DLD1 (cell line): ENCODE measurements around the gene DBT.
"Not testable (repeated sequence)": the region's sequence is repeated elsewhere in the genome, so short reads cannot be mapped to it uniquely, and the experiment has no call there.

Experiments used
- in situ Hi-C: cut with HindIII; loops from 2 replicates; pipeline ENCODE4 v1.10.0; 2017; ENCODE audit warnings: low sequenced_read_pairs

The DBT gene

GRCh38 chr1:100249537-100250257 is at the start of gene DBT:
Gene DBT (minus strand): TSS chr1:100249834. CDS start chr1:100249820, 14 bp downstream.
- in situ Hi-C loops: no loop called here

DNA sequence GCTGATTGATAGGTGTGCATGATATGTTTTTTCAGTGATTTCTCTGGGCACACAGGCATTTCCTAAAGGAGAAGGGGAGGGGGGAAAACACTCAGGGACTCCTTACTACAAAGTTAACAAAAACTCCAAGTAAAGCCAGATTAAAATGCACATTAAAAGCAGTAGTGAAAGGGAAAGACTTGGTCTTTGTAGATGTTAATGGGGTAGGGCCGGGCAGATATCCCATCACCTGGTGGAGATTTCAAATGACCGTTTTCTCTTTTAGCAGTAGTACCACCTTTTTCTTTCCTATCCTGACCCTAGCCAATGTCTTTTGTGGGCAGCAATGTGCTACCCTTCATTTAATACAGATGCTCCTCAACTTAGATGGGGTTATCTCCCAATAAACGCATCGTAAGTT is 48.9 kb upstream of the DBT start:
- in situ Hi-C loops: no loop called here

DNA sequence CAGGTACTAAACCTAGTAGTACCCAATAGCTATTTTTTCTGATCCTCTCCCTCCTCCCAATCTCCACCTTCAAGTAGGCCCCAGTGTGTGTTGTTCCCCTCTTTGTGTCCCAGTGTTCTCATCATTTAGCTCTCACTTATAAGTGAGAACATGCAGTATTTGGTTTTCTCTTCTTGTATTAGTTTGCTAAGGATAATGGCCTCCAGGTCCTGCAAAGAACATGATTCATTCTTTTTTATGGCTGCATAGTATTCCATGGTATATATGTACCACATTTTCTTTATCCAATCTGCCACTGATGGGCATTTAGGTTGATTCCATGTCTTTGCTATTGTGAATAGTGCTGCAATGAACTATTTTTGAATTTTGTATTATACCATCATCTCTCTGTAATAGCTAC is 47.4 kb upstream of the DBT start:
- in situ Hi-C loops: not testable (repeated sequence)

- in situ Hi-C loops: no loop called here
Measured at GRCh38 chr1:100296140-100296539, 46.5 kb upstream of the DBT start.

GRCh38 chr1:100292711-100293110 is 43.1 kb upstream of the DBT start:
- in situ Hi-C loops: no loop called here

GRCh38 chr1:100290291-100290690 is 40.7 kb upstream of the DBT start:
- in situ Hi-C loops: no loop called here

GRCh38 chr1:100287162-100287561 is 37.5 kb upstream of the DBT start:
- in situ Hi-C loops: no loop called here

DNA sequence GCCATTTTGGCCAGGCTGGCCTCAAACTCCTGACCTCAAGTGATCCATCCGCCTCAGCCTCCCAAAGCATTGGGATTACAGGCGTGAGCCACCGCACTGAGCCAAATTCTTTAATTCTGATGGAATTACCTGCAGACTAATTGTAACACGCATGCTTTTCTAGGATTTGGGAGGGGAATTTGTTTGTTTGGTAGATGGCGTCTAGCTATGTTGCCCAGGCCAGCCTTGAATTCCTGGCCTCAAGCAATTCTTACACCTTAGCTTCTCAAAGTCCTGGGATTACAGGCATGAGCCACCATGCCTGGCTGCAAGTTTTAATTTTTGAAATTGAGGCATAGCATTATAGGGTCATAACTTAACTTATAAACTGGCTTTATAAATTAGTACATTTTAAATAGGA is 35.0 kb upstream of the DBT start:
- in situ Hi-C loops: no loop called here

- in situ Hi-C loops: no loop called here
Measured at GRCh38 chr1:100279954-100280682, 30.5 kb upstream of the DBT start.

DNA sequence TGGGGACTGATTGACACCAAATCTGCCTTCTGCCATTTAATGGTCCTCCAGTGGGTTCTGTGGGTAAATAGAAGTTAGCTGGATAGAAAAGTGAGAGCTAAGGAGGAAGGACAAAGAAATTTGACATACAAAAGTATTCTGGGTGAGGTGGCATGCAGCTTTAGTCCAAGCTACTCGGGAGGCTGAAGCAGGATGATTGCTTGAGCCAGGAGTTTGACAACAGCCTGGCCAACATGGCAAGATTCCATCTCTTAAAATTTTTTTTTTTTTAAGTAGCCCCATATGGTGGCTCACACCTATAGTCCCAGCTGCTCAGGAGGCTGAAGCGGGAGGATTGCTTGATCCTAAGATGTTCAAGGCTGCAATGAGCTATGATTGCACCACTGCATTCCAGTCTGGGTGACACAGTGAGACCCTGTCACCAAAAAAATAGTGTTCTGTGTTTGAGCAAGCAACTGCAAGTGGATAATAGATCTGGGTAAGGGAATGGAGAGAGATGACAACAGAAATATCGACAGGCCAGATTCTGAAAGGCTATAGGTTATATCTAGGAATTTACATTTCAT is 29.8 kb upstream of the DBT start:
- in situ Hi-C loops: no loop called here

DNA sequence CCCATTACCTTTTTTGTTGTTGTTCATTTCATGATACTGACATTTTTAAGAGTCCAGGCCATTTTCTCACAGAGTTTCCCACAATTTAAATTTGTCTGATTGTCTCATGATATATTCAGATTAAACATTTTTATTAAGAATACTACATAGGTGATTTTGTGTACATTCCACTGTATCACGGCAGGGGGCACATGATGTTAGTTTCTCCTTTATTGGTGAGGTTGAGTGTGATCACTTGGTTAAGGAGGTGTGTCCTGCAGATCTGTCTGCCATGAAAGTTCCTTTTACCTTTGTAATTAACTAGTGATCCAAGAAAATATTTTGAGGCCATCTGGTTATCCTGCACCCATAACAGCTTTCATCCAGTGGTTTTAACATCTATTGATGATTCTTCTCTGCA is 28.2 kb upstream of the DBT start:
- in situ Hi-C loops: no loop called here

- in situ Hi-C loops: no loop called here
Measured at GRCh38 chr1:100268202-100268601, 18.6 kb upstream of the DBT start.

GRCh38 chr1:100267284-100267683 is 17.6 kb upstream of the DBT start:
- in situ Hi-C loops: no loop called here

DNA sequence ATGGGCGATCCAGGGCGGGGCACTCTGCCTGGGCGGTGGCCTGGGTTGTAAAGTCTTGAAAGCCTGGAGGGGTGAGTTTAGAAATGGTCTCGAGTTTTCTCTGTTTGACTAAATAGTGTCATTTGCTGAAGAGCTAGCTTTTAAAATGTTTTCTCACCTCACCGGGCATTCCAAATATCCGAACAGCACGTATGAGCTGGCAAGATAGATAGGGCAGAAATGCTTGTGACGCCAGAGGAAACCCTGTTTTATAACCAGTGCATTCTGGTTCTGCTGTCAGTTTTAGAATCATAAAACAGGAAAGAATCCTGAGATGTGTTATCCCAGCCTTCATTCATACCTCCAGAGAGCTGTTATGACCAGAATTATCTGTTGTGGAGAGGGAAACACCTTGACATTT is 17.1 kb upstream of the DBT start:
- in situ Hi-C loops: no loop called here

DNA sequence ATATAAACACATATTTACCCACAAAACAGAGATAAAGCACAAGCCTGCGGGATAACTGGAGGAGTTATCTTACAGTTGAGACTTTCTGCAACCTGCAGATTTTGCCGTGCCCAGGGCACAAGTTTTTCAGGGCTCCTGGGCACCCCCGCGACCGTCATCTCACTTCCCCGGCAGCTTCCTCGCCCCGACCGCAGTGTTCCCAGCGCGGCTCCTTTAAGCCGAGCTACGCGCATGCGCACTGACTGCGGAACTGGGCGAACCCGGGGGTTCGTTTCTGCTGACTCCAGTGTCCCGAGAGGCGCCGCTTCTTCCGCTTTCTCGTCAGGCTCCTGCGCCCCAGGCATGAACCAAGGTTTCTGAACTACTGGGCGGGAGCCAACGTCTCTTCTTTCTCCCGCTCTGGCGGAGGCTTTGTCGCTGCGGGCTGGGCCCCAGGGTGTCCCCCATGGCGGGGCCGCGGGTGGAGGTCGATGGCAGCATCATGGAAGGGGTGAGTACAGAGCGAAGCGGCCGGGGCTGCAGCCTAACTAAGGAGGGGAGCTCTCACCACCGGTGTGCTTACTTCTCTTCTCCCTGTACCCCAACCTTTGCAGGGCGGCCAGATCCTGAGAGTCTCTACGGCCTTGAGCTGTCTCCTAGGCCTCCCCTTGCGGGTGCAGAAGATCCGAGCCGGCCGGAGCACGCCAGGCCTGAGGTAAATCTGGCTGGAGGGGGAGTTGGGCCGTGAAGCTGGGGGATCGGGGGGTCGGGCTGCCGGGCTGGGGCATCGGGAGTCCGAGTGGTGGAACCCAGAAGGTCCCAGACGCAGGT is 16.5 kb upstream of the DBT start, which contains the start of gene RTCA:
TSS of gene RTCA (plus strand) at position 286 of the 810 bp plus-strand sequence. CDS start at position 446, 160 bp downstream.
- in situ Hi-C loops: no loop called here

DNA sequence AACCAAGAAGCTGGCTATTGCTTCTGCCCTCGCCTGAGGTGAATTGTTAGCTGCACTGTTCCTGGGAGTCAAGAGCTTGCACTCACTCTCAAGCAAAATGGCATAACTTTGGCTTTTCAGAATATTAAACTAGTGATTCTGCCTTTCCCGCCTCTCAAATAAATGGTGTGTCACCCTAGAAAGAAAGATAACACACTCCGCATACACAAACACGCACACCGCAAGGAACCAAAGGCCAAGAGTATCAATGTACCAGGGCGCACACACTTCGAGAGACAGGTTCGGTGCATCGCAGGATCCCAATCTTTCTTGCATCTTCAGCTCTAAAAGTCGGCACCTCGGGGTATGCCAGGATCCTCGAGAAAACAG is 15.9 kb upstream of the DBT start:
- in situ Hi-C loops: no loop called here

DNA sequence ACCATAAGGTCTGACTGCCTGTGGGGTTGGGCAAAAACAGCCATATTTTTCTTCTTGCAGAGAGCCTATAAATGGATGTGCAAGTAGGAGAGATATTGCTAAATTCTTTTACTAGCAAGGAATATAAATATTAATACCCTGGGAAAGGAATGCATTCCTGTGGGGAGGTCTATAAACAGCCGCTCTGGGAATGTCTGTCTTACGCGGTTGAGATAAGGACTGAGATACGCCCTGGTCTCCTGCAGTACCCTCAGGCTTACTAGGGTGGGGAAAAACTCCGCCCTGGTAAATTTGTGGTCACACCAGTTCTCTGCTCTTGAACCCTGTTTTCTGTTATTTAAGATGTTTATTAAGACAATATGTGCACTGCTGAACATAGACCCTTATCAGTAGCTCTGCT is 14.4 kb upstream of the DBT start:
- in situ Hi-C loops: not testable (repeated sequence)

DNA sequence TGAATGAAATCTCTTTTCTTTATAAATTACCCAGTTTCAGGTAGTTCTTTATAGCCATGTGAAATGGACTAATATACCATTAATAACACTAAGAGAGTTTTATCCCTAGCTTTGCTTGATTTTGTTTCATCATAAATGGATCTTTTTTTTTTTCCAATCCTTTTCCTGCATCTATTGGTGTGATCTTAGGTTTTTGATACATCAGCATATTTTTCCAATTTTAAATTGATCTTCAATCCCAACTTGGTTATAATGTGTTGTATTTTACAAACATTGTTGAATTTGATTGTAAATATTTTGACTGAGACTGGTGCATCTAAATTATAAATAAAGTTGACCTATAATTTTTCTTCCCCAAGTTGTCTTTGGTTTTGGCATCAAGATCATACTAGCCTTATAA is 12.1 kb upstream of the DBT start:
- in situ Hi-C loops: no loop called here

GRCh38 chr1:100258427-100258826 is 8.8 kb upstream of the DBT start:
- in situ Hi-C loops: not testable (repeated sequence)

GRCh38 chr1:100256273-100256672 is 6.6 kb upstream of the DBT start:
- in situ Hi-C loops: not testable (repeated sequence)

DNA sequence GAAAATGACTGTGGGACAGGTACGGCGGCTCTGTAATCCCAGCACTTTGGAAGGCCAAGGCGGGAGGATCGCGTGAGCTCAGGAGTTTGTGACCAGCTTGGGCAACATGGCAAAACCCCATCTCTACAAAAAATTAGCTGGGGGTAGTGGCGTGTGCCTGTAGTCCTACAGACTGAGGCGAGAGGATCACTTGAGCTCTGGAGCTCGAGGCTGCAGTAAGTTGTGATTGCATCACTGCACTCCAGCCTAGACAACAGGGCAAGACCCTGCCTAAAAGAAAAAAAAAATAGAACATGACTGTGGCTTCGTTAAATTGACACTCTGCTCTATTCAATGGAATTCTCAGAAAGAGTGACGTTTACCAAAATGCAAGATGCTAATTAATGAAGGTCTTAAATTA is 3.9 kb upstream of the DBT start:
- in situ Hi-C loops: no loop called here
